Mammary epithelial cell (primary cell): ENCODE measurements around the gene NDUFA6.

Source experiments
- CTCF ChIP-seq, 2 donors: IDR thresholded peaks in 1 of 2; conservative IDR thresholded peaks in 1 of 2; 2 replicates each; pipeline ENCODE4 v1.5.1; 2011 to 2012; ENCODE audit warnings: inconsistent platforms in 2 of 2, low read length in 2 of 2, mild to moderate bottlenecking in 2 of 2, control low read depth in 1 of 2, low read depth in 1 of 2; ENCODE audit not compliant: insufficient read depth in 1 of 2; ENCODE audit errors: extremely low read depth in 1 of 2
- EZH2 ChIP-seq: IDR thresholded peaks from 2 replicates; pipeline ENCODE4 v1.6.1; 2012; ENCODE audit warnings: low read length, inconsistent platforms, borderline replicate concordance

GRCh38 chr22:42067671-42068251, 22.8 kb downstream of the NDUFA6 start:
- TF ChIP-seq CTCF (conservative IDR thresholded peaks at IDR 0.05 in 1 of 2, IDR thresholded peaks at IDR 0.05 in 1 of 2; ENCODE audit: extremely low read depth in 1 of 2, insufficient read depth in 1 of 2, low read depth in 1 of 2, low read length in 2 of 2) (no peak), EZH2 (no peak)
